HepG2 (cell line): Measurements from ENCODE around the gene BCAM. TPM values are rescaled to one million over a fixed set of nuclear protein-coding genes. Genes with fewer than 3 reads are reported as not detected.

ENCODE experiments used
- ATF7 ChIP-seq, 2 experiments: fragments of 450-650 bp in 1 of 2; sonication (generic) in 1 of 2; formaldehyde crosslinking in 1 of 2; IDR thresholded peaks; 2 replicates each; pipeline versions ENCODE4 v1.4.0 to v1.6.1; 2016 to 2020; ENCODE audit warnings: antibody characterized with exemption in 1 of 2, mild to moderate bottlenecking in 1 of 2, missing genetic modification reagents in 1 of 2
- ATF7-NPFF ChIP-seq: sonication (generic); formaldehyde crosslinking; IDR thresholded peaks from 2 replicates; pipeline ENCODE4 v1.8.1; 2023; ENCODE audit warnings: mild to moderate bottlenecking, low read depth, missing genetic modification reagents, moderate library complexity
- BCL6 ChIP-seq: IDR thresholded peaks from 2 replicates; pipeline ENCODE4 v1.6.1; 2016; ENCODE audit warnings: missing genetic modification reagents, missing compliant biosample characterization
- FOXA1 ChIP-seq, 2 experiments: fragments of 450-650 bp in 1 of 2; sonication (generic) in 1 of 2; formaldehyde crosslinking in 1 of 2; IDR thresholded peaks; 2 replicates each; pipeline versions ENCODE4 v1.4.0 to v1.6.1; 2016 to 2020; ENCODE audit warnings: missing genetic modification reagents in 1 of 2
- HDAC1 ChIP-seq: sonication (generic); formaldehyde crosslinking; IDR thresholded peaks from 2 replicates; pipeline ENCODE4 v1.5.1; 2020; ENCODE audit warnings: mild to moderate bottlenecking, missing genetic modification reagents
- KAT8 ChIP-seq: IDR thresholded peaks from 2 replicates; pipeline ENCODE4 v1.6.1; 2016; ENCODE audit warnings: missing genetic modification reagents, missing compliant biosample characterization
- MEF2D ChIP-seq: sonication (generic); formaldehyde crosslinking; IDR thresholded peaks from 2 replicates; pipeline ENCODE4 v1.5.1; 2020; ENCODE audit warnings: mild to moderate bottlenecking, missing genetic modification reagents
- PHF8 ChIP-seq: sonication (generic); formaldehyde crosslinking; IDR thresholded peaks from 2 replicates; pipeline ENCODE4 v1.5.0; 2020; ENCODE audit warnings: missing genetic modification reagents
- TRIM24 ChIP-seq: sonication (generic); formaldehyde crosslinking; IDR thresholded peaks from 2 replicates; pipeline ENCODE4 v1.8.0; 2022; ENCODE audit warnings: mild to moderate bottlenecking, missing genetic modification reagents
- ZFX ChIP-seq: sonication (generic); formaldehyde crosslinking; IDR thresholded peaks from 2 replicates; pipeline ENCODE4 v1.4.0; 2020; ENCODE audit warnings: mild to moderate bottlenecking, low read depth, missing genetic modification reagents, moderate library complexity
- ZNF143 ChIP-seq: sonication (generic); formaldehyde crosslinking; IDR thresholded peaks from 2 replicates; pipeline ENCODE4 v1.4.0; 2020; ENCODE audit warnings: missing genetic modification reagents
- ZNF589 ChIP-seq: sonication (generic); formaldehyde crosslinking; conservative IDR thresholded peaks from 2 replicates; pipeline ENCODE4 v1.8.0; 2022; ENCODE audit warnings: mild to moderate bottlenecking, moderate library complexity, missing genetic modification reagents
- polyA plus RNA-seq, 8 experiments: library from polyadenylated mRNA; depleted of rRNA in 3 of 8; stranded (reverse) in 7 of 8; unstranded in 1 of 8; fragments of >200 nt; fragmentation: Illumina TruSeq in 4 of 8; extraction: Trizol in 4 of 8; gene quantifications; 2 replicates each; pipeline versions ENCODE4 v1.2.1 to v1.2.3, GENCODE V29; 2011 to 2016; ENCODE audit warnings: low read depth in 4 of 8, missing spikeins in 1 of 8, mixed read lengths in 1 of 8; ENCODE audit not compliant: insufficient read depth in 1 of 8
- total RNA-seq, 5 experiments: library from RNA; depleted of rRNA; stranded (reverse); fragments of >200 nt; fragmentation: Illumina TruSeq; extraction: Trizol; gene quantifications; 2 replicates each; pipeline ENCODE4 v1.2.3, GENCODE V29; 2016; ENCODE audit warnings: low read depth in 1 of 5
- TF ChIP-seq, protein P1 (sequence below): sonication (generic); formaldehyde crosslinking; IDR thresholded peaks from 2 replicates; pipeline ENCODE4 v1.9.0; 2022; ENCODE audit warnings: missing genetic modification reagents, mild to moderate bottlenecking, borderline replicate concordance
- TF ChIP-seq, protein P2 (sequence below): sonication (generic); formaldehyde crosslinking; IDR thresholded peaks from 2 replicates; pipeline ENCODE4 v1.5.1; 2020; ENCODE audit warnings: mild to moderate bottlenecking, missing genetic modification reagents
- TF ChIP-seq, protein P3 (sequence below): IDR thresholded peaks from 2 replicates; pipeline ENCODE4 v1.6.1; 2012; ENCODE audit warnings: inconsistent platforms
- TF ChIP-seq, protein P4 (sequence below), 2 experiments: sonication (generic) in 1 of 2; formaldehyde crosslinking in 1 of 2; IDR thresholded peaks; 2 replicates each; pipeline versions ENCODE4 v1.4.0 to v1.6.1; 2018 to 2020; ENCODE audit warnings: missing genetic modification reagents in 2 of 2, borderline replicate concordance in 1 of 2, low read depth in 1 of 2, mild to moderate bottlenecking in 1 of 2, missing biosample characterization in 1 of 2
- TF ChIP-seq, protein P5 (sequence below): IDR thresholded peaks from 2 replicates; pipeline ENCODE4 v1.6.1; 2016; ENCODE audit warnings: low read depth, control low read depth
- TF ChIP-seq, protein P6 (sequence below): IDR thresholded peaks from 2 replicates; pipeline ENCODE4 v1.6.1; 2012; ENCODE audit warnings: low read depth, low read length, improper control_type of control experiment

Gene BCAM
- total and polyA plus RNA-seq, 2 of the 13 experiments (the other 11 are each of a cell fraction or from before 2014, with no cell fraction given), result 51.2 to 62.7 TPM

DNA sequence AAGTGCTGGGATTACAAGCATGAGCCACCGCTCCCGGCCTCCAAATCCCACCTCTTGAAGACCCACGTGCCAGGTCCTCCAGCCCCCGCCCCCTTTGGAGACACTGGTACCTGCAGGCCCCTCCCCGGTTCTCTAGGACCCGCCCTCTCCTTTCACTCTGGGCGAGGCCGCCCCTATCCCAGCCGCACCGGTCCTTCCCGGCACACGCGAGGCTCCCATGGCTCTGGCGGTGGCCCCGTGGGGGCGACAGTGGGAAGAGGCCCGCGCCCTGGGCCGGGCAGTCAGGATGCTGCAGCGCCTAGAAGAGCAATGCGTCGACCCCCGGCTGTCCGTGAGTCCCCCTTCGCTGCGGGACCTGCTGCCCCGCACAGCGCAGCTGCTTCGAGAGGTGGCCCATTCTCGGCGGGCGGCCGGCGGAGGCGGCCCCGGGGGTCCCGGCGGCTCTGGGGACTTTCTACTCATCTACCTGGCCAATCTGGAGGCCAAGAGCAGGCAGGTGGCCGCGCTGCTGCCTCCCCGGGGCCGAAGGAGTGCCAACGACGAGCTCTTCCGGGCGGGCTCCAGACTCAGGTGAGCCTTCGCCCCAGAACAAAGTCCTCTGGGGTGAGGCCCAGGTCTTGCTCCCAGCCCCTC, 31.1 kb upstream of the BCAM start, which contains the start of gene CBLC (continued):
- 0 out of 2 replicates have a peak, but pooled peaks have one; percentile 35 for TF ChIP-seq MEF2D (CRISPR knock-in tag)
- no peak for TF ChIP-seq ZNF143 (CRISPR knock-in tag)
- no peak for TF ChIP-seq ZNF589 (CRISPR knock-in tag)
- TF ChIP-seq KAT8, result 0 out of 2 replicates have a peak, but pooled peaks have one; percentile 35
- peak; percentile 61 for TF ChIP-seq ZFX (CRISPR knock-in tag)
- no peak for TF ChIP-seq FOXA1 (IDR thresholded peaks at IDR 0.05)
- no peak for TF ChIP-seq FOXA1 (CRISPR knock-in tag; IDR thresholded peaks at IDR 0.05)
- TF ChIP-seq, protein P1, sequence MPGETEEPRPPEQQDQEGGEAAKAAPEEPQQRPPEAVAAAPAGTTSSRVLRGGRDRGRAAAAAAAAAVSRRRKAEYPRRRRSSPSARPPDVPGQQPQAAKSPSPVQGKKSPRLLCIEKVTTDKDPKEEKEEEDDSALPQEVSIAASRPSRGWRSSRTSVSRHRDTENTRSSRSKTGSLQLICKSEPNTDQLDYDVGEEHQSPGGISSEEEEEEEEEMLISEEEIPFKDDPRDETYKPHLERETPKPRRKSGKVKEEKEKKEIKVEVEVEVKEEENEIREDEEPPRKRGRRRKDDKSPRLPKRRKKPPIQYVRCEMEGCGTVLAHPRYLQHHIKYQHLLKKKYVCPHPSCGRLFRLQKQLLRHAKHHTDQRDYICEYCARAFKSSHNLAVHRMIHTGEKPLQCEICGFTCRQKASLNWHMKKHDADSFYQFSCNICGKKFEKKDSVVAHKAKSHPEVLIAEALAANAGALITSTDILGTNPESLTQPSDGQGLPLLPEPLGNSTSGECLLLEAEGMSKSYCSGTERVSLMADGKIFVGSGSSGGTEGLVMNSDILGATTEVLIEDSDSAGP (CRISPR knock-in tag), result peak; percentile 51; the same call in 1 of the 2 replicates
- 0 out of 2 replicates have a peak, but pooled peaks have one; percentile 37 for TF ChIP-seq ATF7-NPFF (CRISPR knock-in tag)
- TF ChIP-seq, protein P2, sequence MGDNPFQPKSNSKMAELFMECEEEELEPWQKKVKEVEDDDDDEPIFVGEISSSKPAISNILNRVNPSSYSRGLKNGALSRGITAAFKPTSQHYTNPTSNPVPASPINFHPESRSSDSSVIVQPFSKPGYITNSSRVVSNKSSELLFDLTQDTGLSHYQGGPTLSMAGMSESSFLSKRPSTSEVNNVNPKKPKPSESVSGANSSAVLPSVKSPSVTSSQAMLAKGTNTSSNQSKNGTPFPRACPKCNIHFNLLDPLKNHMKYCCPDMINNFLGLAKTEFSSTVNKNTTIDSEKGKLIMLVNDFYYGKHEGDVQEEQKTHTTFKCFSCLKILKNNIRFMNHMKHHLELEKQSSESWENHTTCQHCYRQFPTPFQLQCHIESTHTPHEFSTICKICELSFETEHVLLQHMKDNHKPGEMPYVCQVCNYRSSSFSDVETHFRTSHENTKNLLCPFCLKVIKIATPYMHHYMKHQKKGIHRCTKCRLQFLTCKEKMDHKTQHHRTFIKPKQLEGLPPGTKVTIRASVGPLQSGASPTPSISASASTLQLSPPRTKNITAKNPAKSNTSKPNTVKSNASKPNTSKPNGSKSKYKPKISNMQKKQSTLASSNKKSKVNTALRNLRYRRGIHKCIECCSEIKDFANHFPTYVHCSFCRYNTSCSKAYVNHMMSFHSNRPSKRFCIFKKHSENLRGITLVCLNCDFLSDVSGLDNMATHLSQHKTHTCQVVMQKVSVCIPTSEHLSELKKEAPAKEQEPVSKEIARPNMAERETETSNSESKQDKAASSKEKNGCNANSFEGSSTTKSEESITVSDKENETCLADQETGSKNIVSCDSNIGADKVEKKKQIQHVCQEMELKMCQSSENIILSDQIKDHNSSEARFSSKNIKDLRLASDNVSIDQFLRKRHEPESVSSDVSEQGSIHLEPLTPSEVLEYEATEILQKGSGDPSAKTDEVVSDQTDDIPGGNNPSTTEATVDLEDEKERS, result no peak; the same call in 1 of the 2 replicates
- no peak for TF ChIP-seq BCL6 (CRISPR knock-in tag)
- TF ChIP-seq PHF8 (CRISPR knock-in tag), result peak; percentile 68
- TF ChIP-seq ATF7 (IDR thresholded peaks at IDR 0.05), result no peak
- no peak for TF ChIP-seq ATF7 (CRISPR knock-in tag; IDR thresholded peaks at IDR 0.05)
- TF ChIP-seq, protein P3, sequence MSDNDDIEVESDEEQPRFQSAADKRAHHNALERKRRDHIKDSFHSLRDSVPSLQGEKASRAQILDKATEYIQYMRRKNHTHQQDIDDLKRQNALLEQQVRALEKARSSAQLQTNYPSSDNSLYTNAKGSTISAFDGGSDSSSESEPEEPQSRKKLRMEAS, result peak; percentile 71
- peak; percentile 56 for TF ChIP-seq HDAC1
- TF ChIP-seq TRIM24 (CRISPR knock-in tag), result no peak
- TF ChIP-seq, protein P4, sequence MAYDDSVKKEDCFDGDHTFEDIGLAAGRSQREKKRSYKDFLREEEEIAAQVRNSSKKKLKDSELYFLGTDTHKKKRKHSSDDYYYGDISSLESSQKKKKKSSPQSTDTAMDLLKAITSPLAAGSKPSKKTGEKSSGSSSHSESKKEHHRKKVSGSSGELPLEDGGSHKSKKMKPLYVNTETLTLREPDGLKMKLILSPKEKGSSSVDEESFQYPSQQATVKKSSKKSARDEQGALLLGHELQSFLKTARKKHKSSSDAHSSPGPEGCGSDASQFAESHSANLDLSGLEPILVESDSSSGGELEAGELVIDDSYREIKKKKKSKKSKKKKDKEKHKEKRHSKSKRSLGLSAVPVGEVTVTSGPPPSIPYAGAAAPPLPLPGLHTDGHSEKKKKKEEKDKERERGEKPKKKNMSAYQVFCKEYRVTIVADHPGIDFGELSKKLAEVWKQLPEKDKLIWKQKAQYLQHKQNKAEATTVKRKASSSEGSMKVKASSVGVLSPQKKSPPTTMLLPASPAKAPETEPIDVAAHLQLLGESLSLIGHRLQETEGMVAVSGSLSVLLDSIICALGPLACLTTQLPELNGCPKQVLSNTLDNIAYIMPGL (CRISPR knock-in tag; IDR thresholded peaks at IDR 0.05; ENCODE audit: borderline replicate concordance in 1 of 2, low read depth in 1 of 2), result 0 out of 4 replicates have a peak, but pooled peaks have one; percentile 35 to 62
- TF ChIP-seq, protein P5, sequence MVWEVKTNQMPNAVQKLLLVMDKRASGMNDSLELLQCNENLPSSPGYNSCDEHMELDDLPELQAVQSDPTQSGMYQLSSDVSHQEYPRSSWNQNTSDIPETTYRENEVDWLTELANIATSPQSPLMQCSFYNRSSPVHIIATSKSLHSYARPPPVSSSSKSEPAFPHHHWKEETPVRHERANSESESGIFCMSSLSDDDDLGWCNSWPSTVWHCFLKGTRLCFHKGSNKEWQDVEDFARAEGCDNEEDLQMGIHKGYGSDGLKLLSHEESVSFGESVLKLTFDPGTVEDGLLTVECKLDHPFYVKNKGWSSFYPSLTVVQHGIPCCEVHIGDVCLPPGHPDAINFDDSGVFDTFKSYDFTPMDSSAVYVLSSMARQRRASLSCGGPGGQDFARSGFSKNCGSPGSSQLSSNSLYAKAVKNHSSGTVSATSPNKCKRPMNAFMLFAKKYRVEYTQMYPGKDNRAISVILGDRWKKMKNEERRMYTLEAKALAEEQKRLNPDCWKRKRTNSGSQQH (CRISPR knock-in tag), result 0 out of 2 replicates have a peak, but pooled peaks have one; percentile 27
- TF ChIP-seq, protein P6, sequence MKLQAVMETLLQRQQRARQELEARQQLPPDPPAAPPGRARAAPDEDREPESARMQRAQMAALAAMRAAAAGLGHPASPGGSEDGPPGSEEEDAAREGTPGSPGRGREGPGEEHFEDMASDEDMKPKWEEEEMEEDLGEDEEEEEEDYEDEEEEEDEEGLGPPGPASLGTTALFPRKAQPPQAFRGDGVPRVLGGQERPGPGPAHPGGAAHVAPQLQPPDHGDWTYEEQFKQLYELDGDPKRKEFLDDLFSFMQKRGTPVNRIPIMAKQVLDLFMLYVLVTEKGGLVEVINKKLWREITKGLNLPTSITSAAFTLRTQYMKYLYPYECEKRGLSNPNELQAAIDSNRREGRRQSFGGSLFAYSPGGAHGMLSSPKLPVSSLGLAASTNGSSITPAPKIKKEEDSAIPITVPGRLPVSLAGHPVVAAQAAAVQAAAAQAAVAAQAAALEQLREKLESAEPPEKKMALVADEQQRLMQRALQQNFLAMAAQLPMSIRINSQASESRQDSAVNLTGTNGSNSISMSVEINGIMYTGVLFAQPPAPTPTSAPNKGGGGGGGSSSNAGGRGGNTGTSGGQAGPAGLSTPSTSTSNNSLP, result no peak
